HG03280 (cell line): Measurements from ENCODE around the gene SAP25.

Experiments used
- ATAC-seq: cut with Tn5 transposase; IDR thresholded peaks from one replicate; pipeline ENCODE4 v1.9.1; 2021; ENCODE audit warnings: mild to moderate bottlenecking, moderate library complexity; ENCODE audit not compliant: unreplicated experiment

Gene SAP25

DNA sequence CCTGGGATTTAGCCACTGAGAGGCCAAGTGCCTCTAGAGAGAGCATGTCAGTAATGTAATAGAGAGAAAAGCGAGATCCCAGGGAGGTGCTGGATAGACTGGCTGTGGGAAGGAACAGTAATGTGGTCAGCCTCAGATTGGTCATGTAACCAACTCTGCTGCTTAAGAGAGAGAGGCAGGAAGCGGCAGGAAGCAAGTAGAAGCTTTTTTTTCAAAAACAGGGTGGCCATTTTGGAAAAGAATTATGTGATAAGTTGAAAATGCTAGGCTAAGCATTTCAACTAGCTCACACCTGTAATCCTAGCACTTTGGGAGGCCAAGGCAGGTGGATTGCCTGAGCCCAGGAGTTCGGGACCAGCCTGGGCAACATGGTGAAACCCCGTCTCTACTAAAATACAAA is 24.7 kb upstream of the SAP25 start:
- ATAC-seq: no peak

DNA sequence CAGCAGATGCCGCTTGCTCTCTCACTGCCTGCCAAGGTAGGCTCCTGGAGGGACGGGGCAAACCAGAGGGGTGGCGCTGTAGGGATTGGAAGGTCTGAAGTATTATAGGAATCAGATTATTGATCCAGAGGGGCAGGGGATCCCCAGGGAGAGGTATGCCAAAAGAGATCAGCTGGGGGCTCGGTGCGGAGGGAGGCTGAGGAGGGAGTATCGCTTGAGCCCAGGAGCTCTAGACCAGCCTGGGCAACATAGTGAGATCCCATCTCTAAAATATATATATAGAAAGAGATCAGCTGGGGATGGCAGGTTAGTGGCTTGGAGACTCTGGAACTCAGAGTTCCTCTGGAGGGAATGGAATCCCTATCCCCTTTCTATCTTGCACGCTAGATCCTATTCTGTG is 21.5 kb upstream of the SAP25 start:
- ATAC-seq: no peak

DNA sequence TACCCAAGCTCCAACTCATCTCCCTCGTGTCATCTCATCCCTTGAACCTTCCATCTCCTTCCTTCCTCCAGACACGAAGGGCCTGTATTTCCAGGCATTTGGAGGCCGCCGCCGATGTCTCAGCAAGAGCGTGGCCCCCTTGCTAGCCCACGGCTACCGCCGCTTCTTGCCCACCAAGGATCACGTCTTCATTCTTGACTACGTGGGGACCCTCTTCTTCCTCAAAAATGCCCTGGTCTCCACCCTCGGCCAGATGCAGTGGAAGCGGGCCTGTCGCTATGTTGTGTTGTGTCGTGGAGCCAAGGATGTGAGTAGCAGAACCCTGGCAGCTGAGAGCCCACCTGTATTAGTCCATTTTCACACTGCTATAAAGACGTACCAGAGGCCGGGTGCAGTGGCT is 17.9 kb upstream of the SAP25 start:
- ATAC-seq: no peak

DNA sequence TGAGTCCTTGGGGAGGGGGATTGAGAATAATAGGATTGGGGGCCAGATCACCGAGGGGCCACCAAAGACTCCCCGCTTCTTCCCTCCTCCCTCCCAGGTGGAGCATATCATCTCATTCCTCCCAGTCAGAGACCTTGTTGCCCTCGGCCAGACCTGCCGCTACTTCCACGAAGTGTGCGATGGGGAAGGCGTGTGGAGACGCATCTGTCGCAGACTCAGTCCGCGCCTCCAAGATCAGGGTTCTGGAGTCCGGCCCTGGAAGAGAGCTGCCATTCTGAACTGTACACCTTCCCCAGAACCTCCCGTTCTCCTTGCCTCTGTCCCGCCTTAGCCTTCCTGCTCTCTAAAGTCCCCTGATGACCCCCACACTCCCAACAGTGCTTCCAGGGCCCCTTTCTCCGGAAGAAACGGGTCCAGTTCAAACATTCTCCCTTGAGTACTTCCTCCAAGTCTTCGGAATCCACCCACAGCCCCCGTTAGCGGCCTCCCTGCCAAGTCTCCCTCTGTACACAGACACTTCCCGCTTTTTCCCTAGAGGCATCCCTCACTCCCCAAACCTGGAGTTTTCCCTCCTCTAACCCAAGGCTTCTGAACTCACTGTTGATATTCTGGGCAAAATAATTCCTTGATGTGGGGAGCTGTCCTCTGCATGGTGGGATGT is 16.5 kb upstream of the SAP25 start:
- no peak for ATAC-seq

DNA sequence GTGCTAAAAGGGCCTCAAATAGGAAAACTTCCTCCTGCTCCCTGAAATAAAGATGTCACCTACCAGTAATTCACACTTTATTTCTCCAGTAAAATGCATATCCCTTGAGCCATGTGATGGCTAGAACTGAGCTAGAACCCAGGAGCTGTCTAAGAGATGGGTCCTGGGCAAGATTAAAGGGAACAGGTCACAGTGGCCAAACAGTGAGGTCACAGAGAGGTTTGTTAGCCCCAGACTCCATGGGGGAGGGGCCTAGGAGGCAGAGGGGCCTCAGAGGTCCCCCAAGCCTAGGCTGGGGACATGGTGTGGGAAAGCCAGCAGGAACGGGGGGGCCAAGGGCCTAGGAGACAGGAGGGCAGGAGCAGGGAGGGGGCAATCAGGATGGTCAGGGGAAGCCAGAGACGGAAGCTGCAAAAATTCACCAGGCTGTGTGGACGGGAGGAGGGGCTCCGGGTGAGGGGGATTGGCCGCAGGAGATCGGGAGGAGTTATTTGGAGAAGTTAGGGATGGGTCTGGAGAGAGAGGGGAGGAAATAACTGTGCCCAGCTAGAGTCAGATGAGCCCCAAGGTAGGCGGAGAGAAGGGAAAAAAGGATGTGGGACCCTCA is 15.7 kb upstream of the SAP25 start:
- ATAC-seq: no peak

DNA sequence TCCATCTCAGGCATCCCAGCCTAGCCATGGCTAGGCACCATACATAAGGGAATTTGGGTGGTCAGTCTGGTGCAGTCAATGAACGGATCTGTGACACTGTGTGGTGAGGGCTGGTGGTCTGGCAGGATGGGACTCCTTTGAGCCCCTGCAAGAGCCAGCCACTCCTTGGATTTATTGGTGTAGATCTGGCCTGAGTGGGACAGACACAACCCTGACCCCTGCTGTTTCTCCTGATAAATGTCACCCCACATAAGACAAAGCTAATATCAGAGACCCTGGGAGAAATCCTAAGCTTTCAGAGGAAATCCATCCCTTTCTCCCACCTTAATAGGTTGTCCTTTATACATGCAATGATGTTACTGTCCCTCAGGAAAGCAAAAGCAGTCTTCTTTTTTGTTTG is 14.7 kb upstream of the SAP25 start:
- no peak for ATAC-seq

DNA sequence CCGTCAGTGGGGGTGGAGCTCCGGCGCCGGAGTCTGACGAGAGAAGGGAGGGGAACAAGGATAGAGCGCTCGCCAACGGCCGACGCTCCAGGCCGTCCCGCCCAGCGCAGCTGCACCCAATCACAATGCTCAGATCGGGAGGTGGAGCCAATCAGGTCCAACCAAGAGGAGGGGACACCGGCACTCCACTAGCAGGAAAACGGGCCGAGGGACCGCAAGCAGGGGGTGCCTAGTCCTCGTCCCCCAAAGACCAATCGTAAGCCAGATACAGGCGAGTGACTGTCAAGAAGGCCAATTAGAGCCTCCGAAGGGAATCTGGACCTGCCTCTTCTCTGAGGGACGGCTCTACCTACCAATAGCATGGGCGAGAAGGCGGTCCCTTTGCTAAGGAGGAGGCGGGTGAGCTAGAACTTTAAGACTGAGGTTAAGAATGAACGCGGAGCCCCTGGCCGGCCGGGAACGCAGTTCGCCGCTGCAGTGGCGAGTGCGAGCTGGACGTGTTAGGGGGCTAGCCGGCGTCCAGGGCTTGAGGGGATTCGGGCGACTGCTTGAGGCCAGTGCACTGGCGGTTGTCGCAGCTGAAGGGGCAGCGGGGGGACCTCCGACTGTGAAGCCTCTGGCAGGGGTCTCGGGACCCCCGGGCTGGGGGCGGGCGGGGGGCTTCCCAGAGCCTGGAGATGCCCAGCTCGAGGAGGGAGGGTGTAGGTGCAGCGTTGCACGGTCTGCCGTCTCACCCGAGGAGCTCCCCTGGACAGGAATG is 12.7 kb upstream of the SAP25 start, which contains the start of gene FBXO24:
Gene FBXO24 (plus strand): TSS at position 63 of the 760 bp plus-strand sequence. CDS start 298 bp downstream, at position 361.
- ATAC-seq: peak; percentile 82

DNA sequence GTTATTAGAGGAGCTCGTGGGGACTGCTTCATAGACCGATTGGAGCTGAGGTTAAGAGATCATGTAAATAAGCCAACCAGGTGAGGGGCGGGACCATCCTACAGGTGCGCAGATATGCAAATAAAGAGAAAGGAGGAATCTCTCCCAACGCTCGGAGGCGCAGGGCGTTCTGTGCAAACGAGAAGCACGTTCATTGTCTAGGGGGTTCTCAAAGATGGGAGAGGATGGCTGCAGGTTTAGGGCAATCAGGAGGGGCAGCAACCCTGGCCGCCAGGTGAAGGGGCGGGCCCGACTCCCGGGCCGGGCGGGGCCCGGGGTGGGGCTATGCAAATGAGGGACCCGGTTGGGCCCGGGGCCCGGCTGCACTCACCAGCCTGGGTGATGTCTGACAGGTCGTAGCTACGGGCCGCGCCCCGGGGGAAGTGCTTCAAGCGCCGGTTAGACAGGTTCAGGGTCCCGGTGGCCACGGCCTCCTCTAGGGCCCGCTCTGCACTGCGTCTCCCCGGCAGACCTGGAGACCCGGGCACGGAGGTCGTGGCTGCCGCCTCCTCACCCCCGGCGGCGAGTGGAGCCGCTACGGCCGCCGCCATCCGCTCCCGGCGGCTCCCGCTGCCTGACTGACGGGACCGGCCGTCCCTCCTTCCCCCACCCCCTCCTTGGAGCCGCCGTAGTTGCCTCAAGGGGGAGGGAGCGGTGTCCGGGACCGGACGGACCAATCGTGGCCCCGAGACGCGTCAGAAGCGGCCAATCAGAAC is 12.0 kb upstream of the SAP25 start, which contains the start of gene LRCH4:
Gene LRCH4 (minus strand): TSS at position 619 of the 755 bp plus-strand sequence. CDS start 29 bp downstream, at position 590.
- peak; percentile 31 for ATAC-seq

DNA sequence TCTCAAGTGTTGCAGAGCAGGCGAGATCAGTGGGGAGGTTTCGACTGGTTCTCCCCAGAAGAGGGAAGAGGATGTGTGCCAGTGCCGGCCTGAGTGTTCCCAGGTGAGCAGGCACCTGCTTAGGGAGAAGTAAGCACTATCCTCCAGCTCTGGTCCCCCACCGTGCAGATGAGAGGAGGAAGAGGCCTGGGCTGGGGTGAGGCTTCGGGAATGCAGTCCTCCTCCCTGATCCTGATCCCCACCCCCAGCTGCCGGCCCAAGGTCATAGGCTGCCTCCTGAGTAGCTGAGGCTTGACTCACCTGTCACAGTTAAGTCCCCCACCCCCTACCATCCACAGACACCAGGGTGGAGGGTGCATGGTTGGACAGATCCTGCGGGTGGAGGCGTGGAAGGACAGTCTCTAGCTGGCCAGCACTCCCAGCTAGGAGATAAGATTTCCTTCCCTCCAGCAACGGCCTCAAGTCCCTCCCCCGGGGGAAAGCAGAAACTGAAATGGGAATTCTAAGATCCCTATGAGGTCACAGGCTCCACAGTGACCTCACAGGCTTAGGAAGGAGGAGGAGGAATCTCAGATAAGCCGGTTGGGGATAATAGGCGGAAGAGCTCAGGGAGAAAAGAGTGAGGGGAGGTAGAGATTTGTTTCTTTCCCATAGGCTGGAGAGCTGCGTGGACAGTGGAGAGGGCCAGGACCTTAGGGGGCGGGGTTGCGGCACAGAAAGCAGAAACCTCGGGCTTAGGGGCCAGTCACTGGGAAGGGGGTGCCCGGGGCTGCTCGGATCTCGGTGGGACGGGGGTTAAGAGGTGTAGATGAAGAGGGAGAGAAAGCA is 11.2 kb upstream of the SAP25 start:
- no peak for ATAC-seq

DNA sequence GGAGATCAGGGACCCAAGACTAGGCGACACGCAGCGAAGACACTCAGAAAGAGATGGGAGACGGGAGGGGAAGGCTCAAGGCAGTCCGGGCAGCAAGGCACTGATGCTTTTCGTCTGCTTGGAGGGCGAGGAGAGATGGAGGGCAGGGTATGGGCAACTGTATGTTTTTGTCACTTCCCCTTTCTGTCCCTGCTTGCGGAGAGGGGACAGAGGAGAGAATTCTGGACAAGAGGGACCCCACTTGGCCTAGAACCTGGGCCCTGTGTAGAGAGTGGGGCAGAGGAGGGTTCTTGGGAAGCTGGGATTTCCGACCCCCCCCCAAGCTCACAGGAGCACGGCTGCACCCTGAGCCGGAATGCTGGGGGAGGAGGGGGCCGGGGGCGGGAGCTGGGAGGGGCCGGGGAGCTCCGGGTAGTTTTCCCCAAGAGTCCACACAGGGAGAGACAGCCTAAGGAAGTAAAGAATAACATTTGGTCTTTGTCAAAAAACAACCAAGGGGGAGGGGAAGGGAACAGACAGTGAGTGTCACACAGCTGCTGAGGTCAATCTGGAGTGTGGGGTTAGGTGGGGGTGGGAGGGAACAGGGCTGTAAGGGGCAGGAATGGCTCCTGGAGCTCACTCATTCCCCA is 10.5 kb upstream of the SAP25 start:
- no peak for ATAC-seq

DNA sequence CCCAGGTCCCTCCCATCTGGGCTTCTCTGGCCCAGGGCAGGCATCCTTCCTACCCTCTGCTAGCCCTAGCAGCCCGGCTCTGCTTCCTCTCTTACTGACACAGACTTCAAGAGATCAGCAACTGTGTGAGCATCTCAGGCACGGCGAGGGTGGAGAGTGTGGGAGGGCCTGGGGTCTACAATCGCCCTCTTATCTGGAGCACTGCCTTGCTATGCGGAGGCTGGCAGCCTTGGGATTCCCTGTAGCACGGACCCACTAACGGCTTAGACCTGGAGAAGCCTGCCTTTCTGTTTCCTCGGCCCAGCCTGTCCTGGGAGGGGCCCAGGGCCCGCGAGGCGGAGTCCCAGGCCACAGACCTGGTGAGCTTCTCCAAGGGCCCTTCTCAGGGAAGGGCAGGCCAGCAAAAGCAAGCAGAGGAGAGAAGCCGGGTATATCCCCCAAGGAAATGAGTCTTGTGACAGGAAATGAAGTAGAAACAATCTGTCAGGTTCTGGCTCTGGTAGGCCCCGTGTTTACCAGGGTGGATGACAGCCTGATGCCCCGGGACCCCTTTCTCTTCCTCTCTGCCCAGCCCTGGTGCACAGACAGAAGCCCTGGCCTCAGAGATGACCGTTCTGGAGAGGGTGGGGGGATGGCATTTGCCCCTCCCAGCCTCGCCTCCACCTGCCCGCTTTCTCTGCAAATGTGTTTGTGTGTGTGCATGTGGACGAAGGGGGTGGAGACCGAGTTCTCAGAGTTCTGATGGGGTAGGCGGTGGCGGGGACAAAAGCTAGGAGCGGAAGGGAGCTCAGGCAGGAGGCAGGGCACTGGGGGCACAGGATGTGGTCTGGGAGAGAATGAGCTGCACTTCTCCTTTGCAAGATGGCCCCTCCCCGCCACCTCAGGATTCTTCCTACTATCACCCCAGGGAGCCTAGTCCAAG is 9.7 kb upstream of the SAP25 start:
- no peak for ATAC-seq

DNA sequence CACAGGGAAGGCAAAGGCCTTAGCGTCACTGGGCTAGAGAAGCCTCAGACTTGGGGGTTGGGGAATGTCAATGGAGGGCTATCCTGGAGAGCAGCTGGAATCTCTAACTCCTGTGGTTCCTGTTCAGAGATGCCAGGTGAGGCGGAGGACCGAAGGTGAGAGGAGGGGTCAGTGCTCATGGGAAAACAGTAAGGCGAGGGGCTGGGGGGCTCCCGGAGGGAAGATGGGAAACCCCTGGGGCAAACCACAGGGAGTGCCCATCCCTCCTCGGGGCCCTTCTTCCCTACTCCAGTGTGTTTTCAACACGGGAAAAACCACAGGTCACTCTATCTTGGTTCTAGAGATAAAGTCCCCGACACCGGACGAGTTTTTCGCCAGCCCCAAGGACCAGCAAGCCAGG is 8.9 kb upstream of the SAP25 start:
- no peak for ATAC-seq

DNA sequence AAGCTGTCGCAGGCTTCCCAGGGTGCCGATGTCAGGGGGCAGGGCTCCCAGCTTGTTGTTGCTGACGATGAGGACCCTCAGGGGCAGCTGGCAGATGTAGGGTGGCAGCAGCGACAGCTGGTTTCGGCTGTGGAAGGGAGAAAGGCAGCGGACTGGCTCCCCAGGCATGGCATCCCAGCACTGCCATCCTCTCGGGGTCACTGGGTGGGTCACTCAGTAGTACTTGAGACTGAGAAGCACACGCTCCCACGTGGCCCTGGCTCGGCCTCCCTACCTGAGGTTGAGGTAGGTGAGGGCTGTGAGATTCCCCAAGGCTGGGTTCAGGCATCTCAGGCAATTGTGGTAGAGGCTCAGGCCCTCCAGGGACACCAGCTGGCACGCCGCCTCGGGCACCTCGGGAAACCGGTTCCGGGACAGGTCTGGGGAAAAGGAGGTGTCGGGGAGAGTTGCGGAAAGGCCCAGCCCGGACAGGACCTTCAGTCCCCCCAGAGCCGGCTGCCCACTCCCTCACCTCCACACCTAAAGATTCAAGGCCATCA is 8.4 kb upstream of the SAP25 start:
- ATAC-seq: no peak

DNA sequence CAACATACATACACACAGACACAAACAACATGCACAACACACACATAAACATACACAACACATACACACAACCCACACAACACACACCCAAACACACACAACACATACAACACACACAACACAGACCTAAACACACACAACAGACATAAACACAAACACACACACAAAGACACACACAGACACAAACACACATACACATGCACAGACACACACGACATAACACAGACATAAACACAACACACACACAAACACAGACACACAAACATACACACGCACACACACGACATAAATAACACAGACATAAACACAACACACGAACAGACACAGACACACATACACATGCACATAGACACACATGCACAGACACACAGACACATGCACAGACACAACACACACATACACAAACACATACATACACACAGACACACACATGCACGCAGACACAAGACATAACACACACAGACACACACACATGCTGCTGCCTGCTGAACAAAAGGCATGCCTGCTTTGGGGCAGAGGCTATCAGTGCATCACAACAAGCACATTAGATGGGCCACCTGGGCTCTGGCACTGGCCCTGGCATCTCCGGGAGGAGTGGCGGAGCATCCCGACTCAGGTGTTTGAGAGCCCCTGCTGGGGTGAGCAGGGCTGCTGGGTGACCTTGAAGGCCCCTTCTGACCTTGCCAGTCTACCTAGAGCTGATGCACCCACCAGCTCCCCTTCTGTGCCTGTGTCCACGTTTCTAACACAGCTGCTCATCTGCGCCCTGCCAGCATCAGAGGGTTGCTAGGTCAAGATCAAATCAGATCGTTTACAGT is 7.0 kb upstream of the SAP25 start:
- no peak for ATAC-seq

DNA sequence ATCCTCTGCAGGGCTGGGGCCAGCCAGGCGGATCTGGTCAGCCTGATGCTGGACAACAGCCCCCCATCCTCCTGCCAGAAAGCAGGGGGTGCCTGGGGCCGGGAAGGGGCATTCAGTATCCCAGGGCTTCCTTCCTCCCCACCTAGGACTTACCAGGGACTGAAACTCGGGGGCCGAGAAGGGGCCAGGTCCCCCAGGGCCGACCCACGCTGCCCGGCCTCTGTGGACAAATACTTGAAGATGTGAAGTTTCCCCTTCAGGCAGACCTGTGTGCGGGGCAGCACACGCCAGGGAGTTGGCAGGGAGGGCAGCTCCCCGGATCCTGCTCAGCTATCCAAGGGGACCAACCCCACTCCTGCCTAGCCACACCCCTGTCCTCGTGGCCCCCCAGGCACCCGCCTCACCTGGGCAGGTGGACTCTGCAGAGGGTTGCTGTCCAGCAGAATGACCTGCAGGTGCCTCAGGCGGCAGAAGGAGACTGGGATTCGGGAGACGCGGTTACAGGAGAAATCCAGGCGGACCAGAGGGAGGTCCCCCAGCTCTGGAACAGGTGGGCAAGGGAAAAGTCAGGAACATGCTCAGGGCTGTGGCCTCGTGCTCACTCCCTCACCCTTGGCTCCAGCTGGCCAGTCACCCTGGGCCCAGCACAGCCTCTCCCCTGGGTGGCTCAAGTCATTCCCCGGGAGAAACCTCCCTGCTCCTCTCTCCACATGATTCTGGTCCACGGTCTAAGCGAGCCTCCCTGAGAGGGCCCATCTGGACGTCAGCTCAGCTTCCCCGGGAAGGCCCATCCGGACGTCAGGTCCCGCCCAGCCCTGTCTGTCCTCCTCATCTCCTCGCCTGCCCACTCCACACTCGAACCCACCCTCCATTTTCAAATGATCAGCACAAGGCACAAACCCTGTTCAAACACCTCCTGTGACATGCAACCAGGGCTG is 4.8 kb upstream of the SAP25 start:
- ATAC-seq: no peak

DNA sequence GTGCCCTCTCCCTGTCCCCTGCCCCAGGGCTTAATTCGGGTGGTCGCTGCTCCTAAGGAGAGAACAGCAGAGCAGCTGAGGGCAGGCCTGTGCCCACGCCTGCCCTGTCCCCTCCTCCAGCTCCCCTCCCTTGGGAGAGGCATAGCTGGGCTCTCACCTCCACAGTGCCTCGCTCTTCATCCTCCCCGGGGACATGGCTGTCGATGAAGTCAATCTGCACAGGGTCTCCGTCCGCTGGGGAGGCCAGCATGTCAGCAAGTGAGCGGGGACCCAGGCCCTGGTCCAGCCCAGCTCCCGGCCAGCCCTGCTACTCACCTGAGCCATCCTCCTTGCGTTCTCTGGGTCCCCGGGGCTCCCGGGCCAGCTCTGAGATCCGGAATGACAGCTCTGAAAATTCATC is 3.8 kb upstream of the SAP25 start:
- ATAC-seq: no peak

DNA sequence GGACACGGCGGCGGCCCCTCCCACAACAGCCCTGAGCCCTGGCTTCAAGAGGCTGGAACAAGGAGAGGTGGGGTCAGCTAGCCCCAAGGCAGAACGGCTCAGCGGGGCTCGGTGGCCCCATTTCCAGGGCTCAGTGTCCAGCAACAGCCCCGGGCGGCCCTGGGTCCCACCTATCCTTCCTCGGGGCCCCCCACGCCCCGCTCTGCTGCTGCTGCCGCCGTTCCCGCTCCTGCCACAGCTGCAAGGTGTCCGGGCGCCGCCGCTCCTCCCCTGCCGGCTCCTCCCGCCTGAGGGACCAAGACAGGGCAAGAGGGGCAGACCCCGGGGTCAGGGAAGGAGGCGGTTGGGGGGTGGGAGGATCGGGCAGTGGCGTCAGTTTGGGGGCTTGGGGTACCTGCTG is 3.4 kb upstream of the SAP25 start:
- ATAC-seq: no peak
